Measurements from ENCODE around the gene TYRO3.

The TYRO3 gene

GRCh38 chr15:41558400-41559238, at the start of gene TYRO3:
TYRO3 (plus strand) TSS chr15:41559212; CDS start chr15:41559258, 46 bp downstream.
- DNase-seq, result peak; percentile 53

GRCh38 chr15:41510728-41511127, 48.3 kb upstream of the TYRO3 start:
- no peak for DNase-seq

- DNase-seq, result no peak
Observed at GRCh38 chr15:41511331-41511898, 47.6 kb upstream of the TYRO3 start.

DNA sequence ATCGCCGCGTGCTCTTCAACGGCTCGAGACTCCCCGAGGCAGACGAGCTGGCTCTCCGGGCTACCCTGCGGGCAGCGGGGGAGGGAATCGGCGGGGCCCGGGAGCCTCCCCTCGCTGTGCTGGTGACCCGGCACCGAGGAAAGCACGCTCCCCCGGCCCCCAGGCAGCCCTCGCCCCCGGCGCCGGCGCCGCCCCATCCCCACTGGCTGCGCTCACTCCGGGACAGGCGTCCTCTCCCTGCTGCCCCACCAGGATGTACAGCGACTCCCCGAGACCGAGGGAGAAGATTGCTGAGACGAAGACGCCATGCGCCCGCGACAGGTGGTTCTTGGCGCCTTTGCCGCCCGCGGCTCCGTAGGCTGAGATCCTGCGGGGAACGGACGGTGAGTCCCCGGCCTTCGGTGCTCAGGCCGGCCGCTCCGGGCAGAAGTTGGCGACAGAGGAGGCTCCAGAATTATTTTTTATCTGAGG, 47.1 kb upstream of the TYRO3 start:
- no peak for DNase-seq

DNA sequence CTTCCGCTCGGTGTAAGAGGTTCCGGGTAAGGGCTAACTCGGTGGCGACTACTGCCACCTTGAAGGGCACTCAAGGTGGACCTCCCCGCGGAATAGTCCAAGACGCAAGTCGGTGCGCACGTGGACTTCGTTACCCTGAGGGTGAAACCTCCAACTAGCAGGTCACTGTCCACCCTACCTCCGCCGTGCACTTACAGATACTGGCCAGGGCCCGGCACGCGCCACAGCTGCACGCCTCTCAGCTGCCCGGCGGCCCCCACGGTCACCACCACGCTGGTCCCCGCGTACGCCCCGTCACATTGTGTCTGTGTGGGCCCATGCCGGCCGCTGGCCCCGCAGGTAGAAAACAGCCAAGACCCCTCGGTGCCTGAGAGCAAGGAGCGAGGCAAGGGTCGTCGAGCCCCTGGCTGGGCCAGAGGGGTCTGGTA, 46.5 kb upstream of the TYRO3 start:
- no peak for DNase-seq

- DNase-seq, result no peak
Observed at GRCh38 chr15:41512940-41513505, 46.0 kb upstream of the TYRO3 start.

DNA sequence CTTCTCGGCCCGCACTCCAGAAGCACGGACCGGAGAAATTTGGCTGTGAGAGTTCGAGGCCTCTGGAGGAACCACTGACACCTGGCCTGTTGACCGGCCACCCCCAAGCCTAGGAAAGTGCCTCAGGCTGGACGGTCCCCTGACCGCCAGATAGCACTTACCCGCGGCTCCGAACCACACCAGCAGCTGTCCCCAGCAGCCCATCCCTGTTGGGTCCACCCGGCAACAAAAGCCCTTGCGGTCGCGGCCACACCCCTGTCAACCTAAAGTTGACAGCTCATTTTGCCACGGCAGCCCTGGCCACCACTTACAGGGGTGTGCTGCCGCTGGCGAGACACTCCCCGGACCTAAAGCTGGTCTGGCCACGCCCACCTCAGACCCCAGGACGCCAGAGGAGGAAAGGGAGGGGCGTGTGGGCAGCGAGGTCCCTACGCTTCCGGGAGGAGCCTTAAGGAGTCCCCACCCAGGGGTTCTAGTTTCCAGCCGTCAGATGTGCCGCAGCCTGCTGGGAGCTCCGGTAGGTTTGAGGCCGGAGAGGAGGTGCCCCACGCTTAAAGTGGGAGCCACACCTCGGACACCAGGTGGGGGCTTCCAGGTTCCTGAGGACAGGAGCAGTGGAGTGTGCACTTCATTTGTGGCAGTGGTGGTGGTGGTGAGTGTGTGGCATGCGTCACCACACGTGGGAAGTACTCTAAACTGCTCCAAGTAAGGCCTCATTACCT, 45.3 kb upstream of the TYRO3 start, which contains the start of gene LTK:
TSS of gene LTK (minus strand) at position 322 of the 722 bp plus-strand sequence. CDS start at position 204, 118 bp downstream.
- peak; percentile 24 for DNase-seq

GRCh38 chr15:41517895-41518449, 41.0 kb upstream of the TYRO3 start:
- no peak for DNase-seq

- no peak for DNase-seq
Observed at GRCh38 chr15:41520636-41521035, 38.4 kb upstream of the TYRO3 start.

DNA sequence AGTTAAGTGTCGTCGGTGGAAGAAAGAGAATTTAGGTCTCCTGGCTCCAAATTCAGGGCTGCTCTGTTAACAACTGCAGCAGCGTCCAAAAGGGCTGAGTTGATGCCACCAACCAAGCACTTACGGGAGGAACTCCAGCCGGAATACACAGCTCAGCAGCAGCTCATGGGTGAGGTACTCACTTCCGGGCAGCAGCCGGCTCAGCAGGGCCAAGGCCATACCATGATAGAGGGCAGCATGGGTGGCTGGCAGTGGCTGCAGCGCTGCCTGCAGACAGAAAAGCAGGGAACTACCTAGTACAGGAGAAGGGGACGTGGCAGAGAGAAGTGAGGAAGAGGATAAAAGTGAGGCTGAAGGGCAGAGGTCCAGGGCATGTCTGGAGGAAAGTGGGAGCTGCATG, 37.4 kb upstream of the TYRO3 start:
- no peak for DNase-seq

DNA sequence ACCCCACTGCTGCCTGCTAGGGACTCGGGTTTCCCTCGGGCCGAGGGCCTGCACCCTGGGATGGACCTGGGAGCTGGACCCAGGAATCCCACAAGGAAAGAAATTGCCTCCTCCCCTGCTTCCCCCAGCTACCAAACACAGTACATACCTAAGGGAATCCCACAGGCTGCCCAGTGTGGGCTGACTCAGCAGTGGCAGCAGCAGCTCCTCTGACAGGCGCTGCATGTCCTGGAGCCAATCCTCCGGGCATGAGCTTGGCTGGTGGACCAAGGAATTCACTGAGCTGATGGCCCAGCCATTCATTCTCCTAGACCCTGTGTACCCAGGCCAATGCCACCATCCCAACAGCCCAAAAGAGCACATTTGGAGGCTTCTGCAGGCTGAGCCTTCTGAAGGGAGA, 35.9 kb upstream of the TYRO3 start:
- DNase-seq, result no peak

GRCh38 chr15:41530363-41530956, 28.6 kb upstream of the TYRO3 start:
- DNase-seq, result no peak

DNA sequence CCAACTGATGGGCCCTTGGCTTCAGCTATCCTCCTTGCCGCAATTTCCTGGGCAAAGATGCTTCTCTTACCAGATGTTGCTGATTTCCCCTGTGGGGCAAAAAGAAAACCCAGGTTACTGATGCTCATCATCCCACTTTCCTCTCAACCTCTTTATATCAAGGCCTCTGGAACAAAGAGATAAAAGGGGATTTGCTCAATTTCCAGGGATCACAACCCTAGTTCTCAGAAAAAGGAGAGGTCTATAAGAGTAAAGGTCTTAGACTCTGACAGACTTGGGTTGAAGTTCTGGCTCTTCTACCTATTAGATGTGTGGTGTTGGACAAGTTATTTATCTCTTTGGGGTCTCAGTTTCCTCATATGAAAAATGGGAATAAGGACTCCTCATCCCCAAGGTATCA, 23.5 kb upstream of the TYRO3 start:
- no peak for DNase-seq

DNA sequence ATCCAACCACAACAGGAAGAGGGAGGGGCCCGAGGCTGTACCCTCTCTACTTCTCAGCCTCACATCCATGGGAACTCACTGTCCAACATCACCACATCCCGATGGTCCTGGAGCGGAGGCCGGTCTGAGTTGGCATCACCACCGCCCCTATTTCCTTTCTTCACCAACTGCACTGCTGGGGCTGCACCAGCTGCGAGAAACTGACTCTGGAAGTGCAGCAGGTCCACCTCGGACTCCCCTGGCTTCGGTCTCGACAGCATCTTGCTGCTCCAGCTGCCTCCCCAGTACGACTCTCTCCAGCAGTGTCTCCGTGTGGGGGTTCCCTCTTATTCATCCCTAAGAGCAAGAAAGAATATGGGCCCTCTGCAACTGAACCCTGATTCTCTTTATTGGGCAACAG, 22.1 kb upstream of the TYRO3 start:
- DNase-seq, result no peak

DNA sequence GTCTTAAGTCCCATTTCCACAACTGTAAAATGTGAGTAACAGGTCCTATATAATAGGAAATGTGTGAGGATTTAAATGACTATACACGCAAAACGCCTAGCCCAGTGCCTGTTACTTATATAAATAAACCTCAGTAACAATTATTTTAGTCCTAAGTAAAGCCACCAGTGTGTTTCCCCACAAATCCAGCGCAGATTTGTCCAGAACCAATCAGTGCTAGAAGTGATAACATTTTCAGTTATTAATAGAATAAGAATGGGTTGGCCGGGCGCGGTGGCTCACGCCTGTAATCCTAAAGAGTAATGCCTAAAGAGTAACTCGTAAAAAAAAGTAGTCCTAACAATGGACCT, 15.5 kb upstream of the TYRO3 start:
- no peak for DNase-seq

DNA sequence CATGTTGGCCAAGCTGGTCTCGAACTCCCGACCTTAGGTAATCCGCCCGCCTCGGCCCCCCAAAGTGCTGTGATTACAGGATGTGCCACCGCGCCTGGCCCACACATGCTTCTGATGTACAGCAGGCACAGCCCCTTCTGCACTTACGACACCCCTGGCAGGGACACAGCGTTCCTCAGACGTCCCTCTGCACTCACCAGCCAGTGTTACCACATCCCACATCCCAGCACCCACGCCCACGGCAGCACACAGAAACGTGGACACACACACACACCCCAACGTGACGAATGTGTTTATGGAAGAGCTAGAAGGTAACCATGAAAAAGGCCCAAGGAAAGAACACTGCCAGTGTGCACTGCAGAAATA, 14.4 kb upstream of the TYRO3 start:
- DNase-seq, result no peak

DNA sequence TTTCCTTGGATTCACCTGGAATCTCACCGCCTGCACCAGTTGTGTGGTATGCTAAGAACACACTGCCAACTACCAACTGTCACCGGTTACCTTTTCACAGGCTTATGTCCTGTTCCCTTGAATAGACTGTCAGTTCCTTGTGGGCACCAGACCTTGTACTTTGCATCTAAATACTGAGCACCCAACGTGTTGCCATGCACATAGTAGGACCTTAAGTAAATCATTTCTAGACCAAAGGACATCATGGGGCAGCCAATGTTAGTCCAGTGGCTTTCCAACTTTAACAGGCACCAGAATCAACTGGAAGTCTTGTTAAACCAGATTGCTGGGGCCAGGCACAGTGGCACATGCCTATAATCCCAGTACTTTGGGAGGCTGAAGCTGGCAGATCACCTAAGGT, 13.8 kb upstream of the TYRO3 start:
- DNase-seq, result no peak

DNA sequence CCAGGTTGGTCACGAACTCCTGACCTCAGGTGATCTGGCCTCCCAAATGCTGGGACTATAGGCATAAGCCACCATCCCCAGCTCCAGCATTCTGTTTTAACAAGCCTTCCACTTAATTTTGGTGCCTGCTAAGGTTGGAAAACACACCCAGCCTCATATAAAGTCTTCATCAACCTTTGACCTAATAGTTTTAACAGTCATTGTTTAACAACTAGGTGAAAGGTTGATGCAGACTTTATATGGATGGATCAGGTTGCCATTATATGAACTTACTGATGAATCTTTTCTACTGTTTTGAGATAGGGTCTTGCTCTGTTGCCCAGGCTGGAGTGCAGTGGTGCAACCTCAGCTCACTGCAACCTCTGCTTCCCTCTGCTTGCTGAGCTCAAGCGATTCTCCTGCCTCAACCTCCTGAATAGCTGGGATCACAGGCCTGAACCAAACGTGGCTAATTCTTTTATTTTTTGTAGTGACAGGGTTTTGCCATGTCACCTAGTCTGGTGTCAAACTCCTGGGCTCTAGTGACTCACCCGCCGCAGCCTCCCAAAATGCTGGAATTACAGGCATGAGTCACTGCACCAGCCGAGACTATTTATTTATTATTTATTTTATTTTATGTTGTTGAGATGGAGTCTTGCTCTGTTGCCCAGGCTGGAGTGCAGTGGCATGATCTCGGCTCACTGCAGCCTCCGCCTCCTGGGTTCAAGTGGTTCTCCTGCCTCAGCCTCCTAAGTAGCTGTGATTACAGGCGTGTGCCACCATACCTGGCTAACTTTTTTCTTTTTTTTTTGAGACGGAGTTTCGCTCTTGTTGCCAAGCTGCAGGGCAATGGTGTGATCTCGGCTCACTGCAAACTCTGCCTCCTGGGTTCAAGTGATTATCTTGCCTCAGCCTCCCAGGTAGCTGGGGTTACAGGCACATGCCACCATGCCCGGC, 11.9 kb upstream of the TYRO3 start:
- peak; percentile 66 for DNase-seq

- no peak for DNase-seq
Observed at GRCh38 chr15:41550066-41550775, 8.8 kb upstream of the TYRO3 start.

- peak; percentile 52 for DNase-seq
Observed at GRCh38 chr15:41553731-41554130, 5.3 kb upstream of the TYRO3 start.

GRCh38 chr15:41554343-41554742, 4.7 kb upstream of the TYRO3 start:
- no peak for DNase-seq
